ENCODE data around the gene S100A8. TPM values are rescaled to one million over a fixed set of nuclear protein-coding genes. Genes with fewer than 3 reads are reported as not detected.

Gene S100A8
- total RNA-seq, 2 donors from 2014 or later: 1.8 TPM; not detected in 1

- Histone ChIP-seq H3K9me3 (no peaks in the 10 kb centered on the region), H3K4me1 (no peaks in the 10 kb centered on the region), H3K36me3 (replicated peaks in 1 of 2; ENCODE audit: insufficient read depth in 1 of 2, low read depth in 2 of 2) (no peaks in the 10 kb centered on the region), H3K4me3 (no peak overlapping the region), H3K27me3 (peaks cover 0 to 3% of the 10 kb centered on the region in 2 donors), H3K27ac (no peak overlapping the region)
- peak; percentile 67 to 73 (median 70) for DNase-seq
- intact Hi-C loops (cut with DNase I): no loop called here
- peak; percentile 78 for ATAC-seq
- WGBS, 2 donors: 0% methylated on average over 4 of the region's 4 CpGs
- TF ChIP-seq CTCF (IDR thresholded peaks at IDR 0.05): peak; percentile 57 to 98 (median 82)
- no peak for TF ChIP-seq POLR2A (IDR thresholded peaks at IDR 0.05)
Measured at GRCh38 chr1:153352523-153352922, 38.4 kb downstream of the S100A8 start.

GRCh38 chr1:153350321-153350957 is 40.4 kb downstream of the S100A8 start:
- H3K27me3 ChIP-seq: peaks cover 0 to 3% of the 10 kb centered on the region in 2 donors

GRCh38 chr1:153349363-153350320 is 41.2 kb downstream of the S100A8 start:
- intact Hi-C loops (cut with DNase I): no loop called here
- TF ChIP-seq POLR2A (IDR thresholded peaks at IDR 0.05) (no peak), CTCF (IDR thresholded peaks at IDR 0.05) (no peak)
- Histone ChIP-seq H3K27ac (no peak overlapping the region), H3K36me3 (replicated peaks in 1 of 2; ENCODE audit: insufficient read depth in 1 of 2, low read depth in 2 of 2) (no peaks in the 10 kb centered on the region), H3K4me1 (peaks cover 5% of the 10 kb centered on the region), H3K9me3 (no peaks in the 10 kb centered on the region), H3K4me3 (no peak overlapping the region), H3K27me3 (peaks cover 0 to 3% of the 10 kb centered on the region in 2 donors)
- DNase-seq: no peak
- 44 to 50% methylated on average over 15 to 17 of the region's 17 CpGs for WGBS, 2 donors
- ATAC-seq: no peak

More at GRCh38 chr1:153350321-153350957, 40.4 kb downstream of the S100A8 start:
- H3K9me3 ChIP-seq: no peaks in the 10 kb centered on the region
- ATAC-seq: no peak
- intact Hi-C loops (cut with DNase I): no loop called here
- 19 to 29% methylated on average over 1 of the region's 1 CpG for WGBS, 2 donors
- H3K4me1 ChIP-seq: no peaks in the 10 kb centered on the region
- H3K4me3 ChIP-seq: no peak overlapping the region
- H3K36me3 ChIP-seq (replicated peaks in 1 of 2; ENCODE audit: insufficient read depth in 1 of 2, low read depth in 2 of 2): no peaks in the 10 kb centered on the region
- no peak for TF ChIP-seq CTCF (IDR thresholded peaks at IDR 0.05)
- no peak for TF ChIP-seq POLR2A (IDR thresholded peaks at IDR 0.05)
- DNase-seq: no peak
- H3K27ac ChIP-seq: no peak overlapping the region

GRCh38 chr1:153348511-153349362 is 42.1 kb downstream of the S100A8 start, which contains the start of gene PGLYRP4:
TSS of gene PGLYRP4 (minus strand) at chr1:153348841. CDS start at chr1:153347932, 909 bp downstream.
- no peaks in the 10 kb centered on the region for H3K9me3 ChIP-seq
- TF ChIP-seq CTCF (IDR thresholded peaks at IDR 0.05): no peak
- no peak for TF ChIP-seq POLR2A (IDR thresholded peaks at IDR 0.05)
- no peak within 1 kb of the TSS for H3K4me3 ChIP-seq
- WGBS, 2 donors: 38 to 42% methylated on average over 10 of the region's 10 CpGs
- intact Hi-C loops (cut with DNase I): no loop called here
- H3K36me3 ChIP-seq (replicated peaks in 1 of 2; ENCODE audit: insufficient read depth in 1 of 2, low read depth in 2 of 2): no peaks in the 10 kb centered on the region
- peaks cover 11% of the 10 kb centered on the region for H3K4me1 ChIP-seq
- ATAC-seq (no peak), DNase-seq (no peak)
- no peak within 1 kb of the TSS for H3K27ac ChIP-seq
- peaks cover 0 to 3% of the 10 kb centered on the region in 2 donors for H3K27me3 ChIP-seq

Measured in body of pancreas (tissue), 4 donors.